ENCODE data around the gene DNAJC22. TPM values are rescaled to one million over a fixed set of nuclear protein-coding genes. Genes with fewer than 3 reads are reported as not detected.
"Not testable (repeated sequence)": the region's sequence is repeated elsewhere in the genome, so short reads cannot be mapped to it uniquely, and the experiment has no call there.

The DNAJC22 gene
- total RNA-seq = 0.70 TPM
- long read RNA-seq, partial matches to known transcripts = 2 of 2 reads
- long read RNA-seq, other reads (novel, unspliced or antisense) = 0 of 2 reads

DNA sequence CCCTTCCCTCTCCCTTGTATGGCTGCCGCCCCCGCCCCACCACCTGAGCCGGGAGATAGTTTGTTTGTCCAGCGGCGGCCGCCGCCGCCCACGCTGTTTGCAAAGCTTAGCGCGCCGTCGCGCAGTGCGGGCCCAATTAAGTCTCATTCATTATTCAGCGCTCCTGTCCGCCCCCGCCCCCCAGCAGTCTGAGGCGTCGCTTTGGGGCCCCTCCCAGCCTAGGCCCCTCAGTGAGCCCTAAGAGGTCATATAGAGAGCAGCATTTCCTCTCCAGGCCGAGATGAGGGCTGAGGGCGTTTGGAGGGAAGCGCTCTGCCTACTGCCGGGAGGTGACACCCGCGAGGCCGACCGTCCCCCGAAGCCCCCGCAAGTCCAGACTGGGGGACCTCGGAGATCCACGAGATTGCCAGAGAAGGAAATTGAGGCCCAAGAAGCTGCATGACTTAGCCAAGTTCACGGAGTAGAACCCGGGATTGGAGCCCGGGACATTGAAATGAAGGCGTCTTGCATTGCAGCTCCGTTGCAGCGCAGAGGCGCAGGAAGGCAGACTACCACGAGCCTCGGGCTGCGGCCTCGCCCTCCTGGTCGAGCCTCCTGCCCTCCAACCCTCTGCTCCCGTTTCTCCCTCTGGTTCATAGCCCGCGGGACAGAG lies at the start of gene DNAJC22:
DNAJC22 (plus strand) TSS at position 230 of the 652 bp plus-strand sequence. CDS start 1,985 bp downstream, outside the sequence.
- intact Hi-C loops (cut with DNase I) = loop anchor here (2.0 kb wide), 1 partner anchor 58 kb away; no protein-coding TSS in a partner anchor
- DNase-seq (ENCODE audit: low spot score) = no peak

DNA sequence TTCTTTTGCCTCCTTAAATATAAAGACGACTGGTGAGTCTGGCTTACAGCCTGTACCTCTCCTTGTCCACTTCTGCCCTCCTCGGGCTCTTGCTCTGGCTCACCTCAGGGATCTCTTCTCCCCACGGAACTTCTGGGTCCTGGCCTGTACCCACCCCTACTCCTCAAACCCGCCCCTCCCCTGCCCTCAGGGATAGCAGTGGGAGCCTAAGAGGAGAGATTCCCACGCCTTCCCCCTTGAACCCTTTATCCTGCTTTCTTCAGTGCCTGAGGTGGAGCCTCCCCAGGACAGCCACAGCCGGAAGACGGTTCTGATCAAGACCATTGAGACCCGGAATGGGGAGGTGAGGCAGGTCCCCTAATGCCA lies 49.0 kb upstream of the DNAJC22 start:
- intact Hi-C loops (cut with DNase I) = no loop called here
- no peak for DNase-seq (ENCODE audit: low spot score)

DNA sequence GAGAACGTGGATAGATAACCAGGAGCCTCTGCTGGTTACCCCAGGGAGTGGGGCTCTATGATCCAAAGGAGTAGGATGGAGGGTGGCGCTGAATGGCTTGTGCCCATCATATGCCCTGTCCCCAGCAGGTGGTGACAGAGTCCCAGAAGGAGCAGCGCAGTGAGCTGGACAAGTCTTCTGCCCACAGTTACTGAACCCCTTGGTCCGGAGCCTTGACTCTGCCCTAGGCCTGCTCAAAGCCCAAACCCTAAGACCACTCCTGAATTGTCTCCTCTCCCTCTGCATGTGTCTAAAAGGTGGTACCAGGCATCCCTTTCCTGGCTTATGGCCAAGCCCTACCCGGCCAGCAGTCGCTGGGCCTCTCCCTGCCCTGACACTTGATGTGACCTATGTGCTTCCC lies 48.5 kb upstream of the DNAJC22 start:
- no peak for DNase-seq (ENCODE audit: low spot score)
- intact Hi-C loops (cut with DNase I) = no loop called here

DNA sequence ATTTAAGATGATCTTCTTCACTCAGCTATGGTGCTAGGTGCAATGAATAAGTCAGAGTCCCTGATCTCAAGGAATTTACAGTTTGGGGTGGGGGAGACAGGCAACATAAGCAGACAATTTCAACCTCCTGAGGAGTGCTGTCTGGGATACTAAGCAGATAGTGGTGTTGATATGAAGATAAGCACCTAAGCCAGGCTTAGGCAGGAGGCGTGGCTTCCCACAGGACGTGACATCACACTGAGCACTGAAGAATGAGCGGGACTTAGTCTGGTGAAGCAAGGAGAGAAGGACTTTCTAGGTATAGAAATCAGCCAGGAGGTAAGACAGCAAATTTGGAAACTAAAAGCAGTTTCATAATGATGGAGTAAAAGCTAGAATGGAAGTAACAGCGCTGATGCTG lies 44.9 kb upstream of the DNAJC22 start:
- DNase-seq (ENCODE audit: low spot score) = no peak
- intact Hi-C loops (cut with DNase I) = no loop called here

DNA sequence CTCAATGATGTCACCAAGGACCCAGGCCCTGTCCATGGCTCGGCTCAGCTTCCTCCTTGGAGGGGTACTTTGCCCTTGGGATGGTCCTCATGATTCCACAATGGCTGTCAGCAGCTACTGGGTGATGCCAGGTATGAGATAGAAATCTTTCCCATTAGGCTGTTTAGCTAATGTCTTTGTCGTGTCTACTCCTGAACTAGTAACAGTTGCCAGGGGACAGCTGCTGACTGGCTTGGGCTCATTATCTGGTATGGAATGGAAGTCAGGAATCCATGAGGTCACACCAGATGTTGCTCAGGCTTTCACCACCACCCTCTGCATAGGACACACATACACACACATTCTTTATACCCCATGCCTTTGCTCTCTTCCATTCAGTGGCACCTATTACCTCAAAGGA lies 42.5 kb upstream of the DNAJC22 start:
- no peak for DNase-seq (ENCODE audit: low spot score)
- intact Hi-C loops (cut with DNase I) = no loop called here

DNA sequence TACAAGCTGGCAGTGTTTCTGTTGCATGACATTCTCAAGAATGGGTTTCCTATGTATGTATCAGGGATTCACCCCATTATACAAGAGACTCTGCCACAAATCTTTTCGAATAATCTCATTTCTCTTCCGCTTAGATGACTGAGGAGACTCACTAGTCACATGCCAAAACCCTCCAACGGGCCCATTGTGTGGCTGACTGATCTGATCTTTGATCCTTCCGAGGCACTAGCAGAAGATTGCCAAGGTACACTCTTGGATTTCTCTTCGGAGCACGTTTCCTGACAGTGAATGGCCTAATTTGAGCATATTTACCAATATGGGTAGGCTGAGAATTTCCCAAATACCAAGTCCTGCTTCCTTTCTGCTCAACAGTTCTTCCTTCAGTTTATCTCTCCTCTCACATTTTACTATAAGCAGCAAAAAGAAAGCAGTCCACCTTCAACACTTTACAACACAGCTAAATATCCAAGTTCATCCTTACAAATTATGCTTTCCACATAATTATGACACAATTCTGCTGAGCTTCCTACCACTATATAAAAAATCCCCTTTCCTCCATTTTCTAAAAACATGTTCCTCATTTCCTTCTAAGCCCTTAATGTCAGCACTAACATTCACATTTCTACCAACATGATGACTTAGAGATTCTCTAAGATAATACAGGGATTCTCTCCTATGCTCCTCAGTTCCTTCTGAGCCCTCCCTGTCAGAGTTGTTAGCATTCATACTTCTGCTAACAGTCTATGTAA lies 40.8 kb upstream of the DNAJC22 start:
- intact Hi-C loops (cut with DNase I) = no loop called here
- no peak for DNase-seq (ENCODE audit: low spot score)

DNA sequence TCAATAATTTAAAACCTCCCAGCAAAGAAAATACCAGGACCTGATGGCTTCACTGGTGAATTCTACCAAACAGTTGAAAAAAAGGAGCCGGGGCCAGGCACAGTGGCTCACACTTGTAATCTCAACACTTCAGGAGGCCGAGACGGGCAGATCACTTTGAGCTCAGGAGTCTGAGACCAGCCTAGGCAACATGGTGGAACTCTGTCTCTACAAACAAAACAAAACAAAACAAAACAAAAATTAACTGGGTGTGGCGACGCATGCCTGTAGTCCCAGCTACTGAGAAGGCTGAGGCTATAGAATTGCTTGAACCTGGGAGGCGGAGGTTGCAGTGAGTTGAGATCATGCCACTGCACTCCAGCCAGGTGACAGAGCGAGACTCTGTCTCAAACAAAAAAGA lies 37.3 kb upstream of the DNAJC22 start:
- no peak for DNase-seq (ENCODE audit: low spot score)
- intact Hi-C loops (cut with DNase I) = no loop called here

DNA sequence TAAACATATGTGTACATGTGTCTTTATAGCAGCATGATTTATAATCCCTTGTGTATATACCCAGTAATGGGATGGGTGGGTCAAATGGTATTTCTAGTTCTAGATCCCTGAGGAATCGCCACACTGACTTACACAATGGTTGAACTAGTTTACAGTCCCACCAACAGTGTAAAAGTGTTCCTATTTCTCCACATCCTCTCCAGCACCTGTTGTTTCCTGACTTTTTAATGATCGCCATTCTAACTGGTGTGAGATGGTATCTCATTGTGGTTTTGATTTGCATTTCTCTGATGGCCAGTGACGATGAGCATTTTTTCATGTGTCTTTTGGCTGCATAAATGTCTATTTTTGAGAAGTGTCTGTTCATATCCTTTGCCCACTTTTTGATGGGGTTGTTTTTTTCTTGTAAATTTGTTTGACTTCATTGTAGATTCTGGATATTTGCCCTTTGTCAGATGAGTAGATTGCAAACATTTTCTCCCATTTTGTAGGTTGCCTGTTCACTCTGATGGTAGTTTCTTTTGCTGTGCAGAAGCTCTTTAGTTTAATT lies 36.2 kb upstream of the DNAJC22 start:
- DNase-seq (ENCODE audit: low spot score); intact Hi-C loops (cut with DNase I): not testable (repeated sequence)

DNA sequence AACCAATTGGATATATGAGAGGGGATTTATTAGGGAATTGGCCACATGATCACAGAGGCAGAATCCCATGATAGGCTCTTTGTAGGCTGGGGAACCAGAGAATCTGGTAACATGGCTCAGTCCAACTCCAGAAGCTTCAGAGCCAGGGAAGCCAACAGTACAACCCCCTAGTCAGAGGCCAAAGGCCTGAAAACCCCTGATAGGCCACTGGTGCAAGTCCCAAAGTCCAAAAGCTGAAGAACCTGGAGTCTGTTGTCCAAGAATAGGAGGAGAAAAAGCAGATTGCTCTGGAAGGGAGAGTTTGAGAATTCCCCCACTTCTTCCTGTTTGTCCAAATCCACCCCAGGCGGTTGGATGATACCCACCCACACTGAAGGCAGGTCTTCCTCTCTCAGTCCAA lies 31.9 kb upstream of the DNAJC22 start:
- DNase-seq (ENCODE audit: low spot score) = no peak
- intact Hi-C loops (cut with DNase I) = no loop called here

DNA sequence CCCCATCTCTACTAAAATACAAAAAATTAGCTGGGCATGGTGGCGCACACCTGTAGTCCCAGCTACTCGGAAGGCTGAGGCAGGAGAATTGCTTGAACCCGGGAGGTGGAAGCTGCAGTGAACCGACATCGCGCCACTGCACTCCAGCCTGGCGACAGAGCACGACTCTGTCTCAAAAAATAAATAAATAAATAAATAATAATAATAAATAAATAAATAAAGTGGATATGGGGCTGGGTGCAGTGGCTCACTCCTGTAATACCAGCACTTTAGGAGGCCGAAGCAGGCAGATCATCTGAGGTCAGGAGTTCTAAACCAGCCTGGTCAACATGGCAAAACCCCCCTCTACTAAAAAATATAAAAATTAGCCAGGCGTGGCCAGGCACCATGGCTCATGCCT lies 29.6 kb upstream of the DNAJC22 start:
- intact Hi-C loops (cut with DNase I); DNase-seq (ENCODE audit: low spot score): not testable (repeated sequence)

DNA sequence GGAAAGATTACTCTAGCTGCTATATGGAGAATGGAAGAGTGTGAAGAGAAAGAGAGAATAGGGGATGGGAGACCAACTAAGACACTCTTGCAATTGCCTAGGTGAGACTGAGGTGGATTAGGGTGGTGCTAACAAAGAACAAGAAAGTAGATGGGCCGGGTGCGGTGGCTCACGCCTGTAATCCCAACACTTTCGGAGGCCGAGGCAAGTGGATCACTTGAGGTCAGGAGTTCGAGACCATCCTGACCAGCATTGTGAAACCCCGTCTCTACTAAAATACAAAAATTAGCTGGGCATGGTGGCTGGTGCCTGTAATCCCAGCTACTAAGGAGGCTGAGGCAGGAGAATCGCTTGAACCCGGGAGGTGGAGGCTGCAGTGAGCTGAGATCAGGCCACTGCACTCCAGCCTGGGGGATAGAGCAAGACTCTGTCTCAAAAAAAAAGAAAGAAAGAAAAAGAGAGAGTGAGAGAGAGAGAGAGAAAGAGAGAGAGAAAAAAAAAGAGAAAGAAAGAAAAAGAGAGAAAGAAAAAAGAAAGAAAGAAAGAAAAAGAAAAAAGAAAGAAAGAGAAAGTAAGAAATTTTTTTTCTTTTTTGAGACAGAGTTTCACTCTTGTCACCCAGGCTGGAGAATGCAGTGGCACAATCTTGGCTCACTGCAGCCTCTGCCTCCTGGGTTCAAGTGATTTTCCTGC lies 26.1 kb upstream of the DNAJC22 start:
- DNase-seq (ENCODE audit: low spot score); intact Hi-C loops (cut with DNase I): not testable (repeated sequence)

DNA sequence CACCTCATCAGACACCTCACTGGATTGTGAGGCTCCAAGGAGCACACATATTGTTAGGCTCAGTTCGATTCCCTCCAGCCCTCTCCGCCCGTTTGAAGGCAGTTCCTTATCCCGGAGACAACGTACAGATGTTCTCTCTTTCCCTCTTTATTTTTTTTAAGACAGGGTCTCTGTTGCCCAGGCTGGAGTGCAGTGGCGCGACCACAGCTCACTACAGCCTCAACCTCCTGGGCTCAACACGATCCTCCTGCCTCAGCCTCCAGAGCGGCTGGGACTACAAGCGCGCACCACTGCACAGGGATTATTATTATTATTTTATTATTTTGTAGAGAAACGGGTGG lies 24.4 kb upstream of the DNAJC22 start:
- no peak for DNase-seq (ENCODE audit: low spot score)
- intact Hi-C loops (cut with DNase I) = no loop called here

DNA sequence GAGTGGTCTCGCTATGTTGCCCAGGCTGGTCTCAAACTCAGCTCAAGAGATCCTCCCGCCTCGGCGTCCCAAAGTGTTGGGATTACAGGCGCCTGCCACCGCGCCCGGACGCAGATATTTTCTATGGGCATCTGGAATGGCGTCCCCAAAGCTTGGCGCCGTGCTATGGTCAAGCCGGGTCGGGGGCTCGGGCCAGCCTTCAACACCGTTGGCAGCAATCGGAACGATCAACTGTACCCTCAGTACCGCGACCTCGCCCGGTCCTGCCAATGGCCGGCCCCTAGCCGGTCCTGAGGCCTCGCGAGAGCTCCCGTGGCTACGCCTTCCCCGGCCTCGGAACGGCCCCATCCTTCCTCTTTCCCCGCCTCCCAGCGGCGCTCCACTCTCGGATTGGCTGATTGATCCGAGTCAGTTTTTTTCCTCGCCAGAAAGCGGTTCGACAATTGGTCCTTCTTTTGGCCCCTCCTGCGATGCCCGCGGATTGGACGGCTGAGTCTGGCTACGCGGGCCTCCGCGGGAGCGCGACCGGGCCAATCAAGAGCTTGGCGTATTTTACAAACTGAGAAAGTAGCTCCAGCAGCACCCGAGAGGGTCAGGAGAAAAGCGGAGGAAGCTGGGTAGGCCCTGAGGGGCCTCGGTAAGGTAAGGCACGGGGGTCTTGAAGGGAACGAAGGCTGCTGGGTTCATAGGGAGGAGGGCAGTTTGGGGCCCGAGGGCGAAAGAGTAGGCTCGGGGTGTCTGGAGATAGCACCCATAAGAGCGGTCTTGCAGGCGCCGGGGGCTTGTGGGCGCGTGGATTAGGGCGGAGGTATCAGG lies 23.8 kb upstream of the DNAJC22 start, which contains the start of gene TROAP:
TROAP (plus strand) TSS at position 548 of the 816 bp plus-strand sequence. CDS start 354 bp downstream, outside the sequence.
- intact Hi-C loops (cut with DNase I) = no loop called here
- peak; percentile 98 for DNase-seq (ENCODE audit: low spot score)

DNA sequence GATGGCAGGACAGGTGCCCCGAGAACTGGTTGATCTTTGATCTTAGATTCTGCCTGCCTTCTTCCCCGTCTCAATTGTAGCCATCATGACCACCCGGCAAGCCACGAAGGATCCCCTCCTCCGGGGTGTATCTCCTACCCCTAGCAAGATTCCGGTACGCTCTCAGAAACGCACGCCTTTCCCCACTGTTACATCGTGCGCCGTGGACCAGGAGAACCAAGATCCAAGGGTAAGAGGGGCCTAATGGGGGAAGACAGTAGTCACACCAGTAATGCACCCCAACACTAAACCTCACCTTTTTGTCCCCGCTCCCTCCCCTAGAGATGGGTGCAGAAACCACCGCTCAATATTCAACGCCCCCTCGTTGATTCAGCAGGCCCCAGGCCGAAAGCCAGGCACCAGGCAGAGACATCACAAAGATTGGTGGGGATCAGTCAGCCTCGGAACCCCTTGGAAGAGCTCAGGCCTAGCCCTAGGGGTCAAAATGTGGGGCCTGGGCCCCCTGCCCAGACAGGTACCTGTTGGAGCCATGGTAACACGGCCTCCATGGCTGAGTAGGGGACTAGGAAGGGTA lies 23.1 kb upstream of the DNAJC22 start:
- intact Hi-C loops (cut with DNase I) = no loop called here
- DNase-seq (ENCODE audit: low spot score) = no peak

DNA sequence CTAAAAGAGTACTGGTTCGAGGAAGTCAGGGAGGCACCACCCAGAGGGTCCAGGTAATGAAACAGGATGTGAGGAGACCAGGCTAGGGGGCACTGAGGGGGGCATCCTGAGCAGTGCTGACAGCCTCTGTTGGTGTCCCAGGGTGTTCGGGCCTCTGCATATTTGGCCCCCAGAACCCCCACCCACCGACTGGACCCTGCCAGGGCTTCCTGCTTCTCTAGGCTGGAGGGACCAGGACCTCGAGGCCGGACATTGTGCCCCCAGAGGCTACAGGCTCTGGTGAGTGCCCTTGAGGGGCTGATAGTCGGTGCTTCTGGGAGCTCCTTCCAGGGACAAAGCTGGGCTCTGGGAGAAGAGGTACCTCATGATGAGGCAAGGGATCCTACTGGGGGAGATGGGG lies 21.1 kb upstream of the DNAJC22 start:
- no peak for DNase-seq (ENCODE audit: low spot score)
- intact Hi-C loops (cut with DNase I) = no loop called here

DNA sequence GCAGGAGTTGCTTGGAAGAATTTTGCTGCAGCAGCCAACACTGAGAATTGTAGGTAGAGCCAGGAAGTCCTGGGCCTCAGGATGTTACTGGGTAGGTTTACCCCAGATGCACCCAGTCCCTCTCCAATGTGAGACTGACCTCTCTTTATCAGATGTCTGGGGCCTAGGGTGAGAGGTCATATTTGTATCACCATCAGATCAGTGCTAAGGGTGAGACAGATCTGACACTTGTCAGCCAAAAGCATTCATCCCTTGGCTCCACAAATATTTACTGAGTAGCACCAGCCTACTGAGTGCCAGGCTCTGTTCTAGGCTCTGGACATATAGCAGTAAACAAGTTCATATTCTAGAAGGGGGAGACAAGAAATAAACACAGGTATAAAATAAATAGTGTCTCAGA lies 19.3 kb upstream of the DNAJC22 start:
- intact Hi-C loops (cut with DNase I) = no loop called here
- DNase-seq (ENCODE audit: low spot score) = no peak

DNA sequence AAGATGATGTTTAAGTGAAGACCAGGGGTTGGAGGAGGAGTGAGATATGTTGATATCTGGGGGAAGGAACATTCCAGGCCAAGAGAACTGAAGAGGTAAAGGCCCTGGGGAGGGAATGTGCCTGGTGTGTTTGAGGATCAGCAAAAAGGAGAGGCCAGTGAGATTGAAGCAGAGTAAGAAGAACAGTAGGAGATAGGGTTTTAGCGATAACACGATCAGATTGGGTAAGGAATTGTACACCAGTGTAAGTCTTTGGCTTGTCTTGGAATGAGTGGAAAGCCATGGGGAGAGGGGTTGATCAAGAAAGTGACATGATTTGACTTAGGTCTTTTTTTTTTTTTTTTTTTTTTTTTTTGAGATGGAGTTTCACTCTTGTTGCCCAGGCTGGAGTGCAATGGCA lies 18.8 kb upstream of the DNAJC22 start:
- DNase-seq (ENCODE audit: low spot score) = no peak
- intact Hi-C loops (cut with DNase I) = no loop called here

DNA sequence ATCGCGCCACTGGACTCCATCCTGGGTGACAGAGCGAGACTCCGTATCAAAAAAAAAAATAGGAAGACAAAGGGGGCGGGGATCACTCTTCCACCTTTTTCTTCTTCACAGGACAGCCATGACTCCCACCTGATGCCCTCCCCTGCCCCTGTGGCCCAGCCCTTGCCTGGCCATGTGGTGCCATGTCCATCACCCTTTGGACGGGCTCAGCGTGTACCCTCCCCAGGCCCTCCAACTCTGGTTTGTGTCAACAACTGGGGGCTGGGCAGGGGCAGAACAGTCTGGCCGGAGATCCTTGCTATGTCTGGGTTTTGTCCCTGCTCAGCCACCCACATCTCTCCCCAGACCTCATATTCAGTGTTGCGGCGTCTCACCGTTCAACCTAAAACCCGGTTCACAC lies 17.9 kb upstream of the DNAJC22 start:
- DNase-seq (ENCODE audit: low spot score) = no peak
- intact Hi-C loops (cut with DNase I) = no loop called here

DNA sequence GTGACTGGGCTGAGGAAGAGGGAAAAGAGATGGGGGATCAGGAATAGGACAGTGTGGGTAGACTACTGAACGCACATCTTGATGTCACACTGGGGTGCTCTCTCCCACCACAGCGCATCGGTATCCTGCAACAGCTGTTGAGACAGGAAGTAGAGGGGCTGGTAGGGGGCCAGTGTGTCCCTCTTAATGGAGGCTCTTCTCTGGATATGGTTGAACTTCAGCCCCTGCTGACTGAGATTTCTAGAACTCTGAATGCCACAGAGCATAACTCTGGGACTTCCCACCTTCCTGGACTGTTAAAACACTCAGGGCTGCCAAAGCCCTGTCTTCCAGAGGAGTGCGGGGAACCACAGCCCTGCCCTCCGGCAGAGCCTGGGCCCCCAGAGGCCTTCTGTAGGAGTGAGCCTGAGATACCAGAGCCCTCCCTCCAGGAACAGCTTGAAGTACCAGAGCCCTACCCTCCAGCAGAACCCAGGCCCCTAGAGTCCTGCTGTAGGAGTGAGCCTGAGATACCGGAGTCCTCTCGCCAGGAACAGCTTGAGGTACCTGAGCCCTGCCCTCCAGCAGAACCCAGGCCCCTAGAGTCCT lies 16.6 kb upstream of the DNAJC22 start:
- intact Hi-C loops (cut with DNase I) = no loop called here
- no peak for DNase-seq (ENCODE audit: low spot score)
